Activated CD4-positive, alpha-beta T cell treated with anti-CD3 and anti-CD28 coated beads for 48 hours (primary cell): ENCODE data around the gene PTPRN2.
"Not testable (repeated sequence)": the region's sequence is repeated elsewhere in the genome, so short reads cannot be mapped to it uniquely, and the experiment has no call there.

Source experiments
- DNase-seq: peaks from one replicate; pipeline ENCODE4 v3.0.0-alpha.2; 2020

The PTPRN2 gene

DNA sequence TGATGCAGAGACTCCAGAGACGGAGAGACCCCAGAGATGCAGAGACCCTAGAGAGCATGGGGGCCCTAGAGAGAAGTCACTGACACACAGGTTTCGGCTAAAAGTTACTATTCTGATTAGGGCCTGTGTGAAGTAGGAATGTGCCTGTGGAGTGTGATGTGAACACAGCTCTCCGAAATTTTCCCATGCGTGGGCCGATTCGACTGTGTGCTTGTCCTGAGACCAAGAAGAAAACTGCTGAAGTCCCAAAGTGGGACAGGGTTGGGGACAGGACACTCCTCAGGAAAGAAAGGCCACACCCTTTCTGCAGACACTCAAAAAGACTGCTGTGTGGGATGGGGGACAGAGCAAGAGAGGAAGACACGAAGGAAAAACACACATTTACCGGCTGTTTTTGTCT, 533.5 kb downstream of the PTPRN2 start:
- no peak for DNase-seq

DNA sequence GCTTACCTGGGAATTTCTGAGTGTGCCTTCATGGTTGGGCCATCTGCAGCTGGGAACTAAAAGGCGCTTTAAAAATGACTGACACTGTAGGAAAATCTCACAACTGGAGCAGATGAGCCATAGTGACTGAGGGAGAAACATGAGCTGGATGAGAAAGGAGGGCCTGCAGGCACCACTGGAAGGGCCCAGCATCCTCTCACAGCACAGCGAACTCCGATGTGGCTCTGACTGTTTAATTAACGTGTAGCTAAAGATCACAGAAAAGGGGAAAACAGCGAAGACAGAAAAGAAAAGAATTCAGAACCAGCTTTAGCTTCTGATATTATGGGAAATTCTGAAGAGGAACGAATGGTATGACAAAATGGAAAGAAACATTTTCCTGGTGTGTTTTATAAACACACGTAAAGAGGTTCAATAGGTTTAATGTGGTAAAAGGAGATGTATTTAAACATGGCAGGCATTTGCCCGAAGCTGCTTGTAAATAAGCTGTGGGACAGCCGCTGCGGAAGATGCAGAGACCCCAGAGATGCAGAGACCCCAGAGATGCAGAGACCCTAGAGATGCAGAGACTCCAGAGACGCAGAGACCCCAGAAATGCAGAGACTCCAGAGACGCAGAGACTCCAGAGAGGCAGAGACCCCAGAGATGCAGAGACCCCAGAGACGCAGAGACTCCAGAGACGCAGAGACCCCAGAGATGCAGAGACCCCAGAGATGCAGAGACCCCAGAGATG, 534.3 kb downstream of the PTPRN2 start:
- DNase-seq = no peak

DNA sequence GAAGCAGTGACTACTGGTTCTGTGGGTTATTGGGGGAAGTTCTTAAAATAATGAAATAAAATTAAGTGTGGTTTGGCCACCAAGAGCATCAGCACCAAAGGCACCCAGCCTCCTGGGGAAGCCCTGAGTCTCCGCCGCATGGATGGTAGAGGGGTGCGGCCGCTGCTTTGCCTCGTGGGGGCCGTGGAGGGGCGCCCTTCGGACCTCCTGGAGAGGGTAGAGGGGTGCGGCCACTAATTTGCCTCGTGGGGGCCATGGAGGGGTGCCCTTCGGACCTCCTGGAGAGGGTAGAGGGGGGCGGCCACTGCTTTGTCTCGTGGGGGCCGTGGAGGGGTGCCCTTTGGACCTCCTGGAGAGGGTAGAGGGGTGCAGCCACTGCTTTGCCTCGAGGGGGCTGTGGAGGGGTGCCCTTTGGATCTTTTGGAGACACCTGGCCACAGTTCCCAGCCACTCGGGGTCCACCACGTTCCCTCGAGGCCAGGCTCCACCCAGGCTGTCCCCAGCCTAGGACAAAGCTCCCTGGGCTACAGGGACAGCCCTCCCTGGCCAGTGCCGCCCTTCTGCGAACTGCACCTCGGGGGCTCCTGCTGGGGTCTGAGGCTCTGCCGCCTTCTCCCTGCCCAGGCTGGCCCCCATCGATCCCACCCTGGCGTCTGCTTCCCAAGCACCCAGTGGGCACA, 535.1 kb downstream of the PTPRN2 start:
- DNase-seq = no peak

DNA sequence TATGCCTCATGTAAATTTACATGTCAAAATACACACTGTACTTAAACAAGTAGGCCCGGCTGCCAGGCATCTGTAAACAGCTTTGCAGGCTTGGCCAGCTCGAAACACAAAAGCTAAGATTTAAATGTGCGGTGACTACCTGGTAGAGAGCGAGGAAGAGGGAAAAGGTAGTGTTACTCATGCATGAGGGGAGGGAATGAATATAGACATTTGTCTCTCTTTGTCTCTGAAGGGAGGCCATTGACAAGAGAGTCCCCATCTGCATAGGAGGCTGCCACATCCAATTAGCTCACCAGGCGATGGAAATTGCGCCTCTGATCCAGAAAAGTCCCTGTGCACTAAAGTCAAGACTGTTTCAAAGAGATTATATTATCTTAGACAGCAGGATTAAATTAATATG, 535.8 kb downstream of the PTPRN2 start:
- DNase-seq = no peak

DNA sequence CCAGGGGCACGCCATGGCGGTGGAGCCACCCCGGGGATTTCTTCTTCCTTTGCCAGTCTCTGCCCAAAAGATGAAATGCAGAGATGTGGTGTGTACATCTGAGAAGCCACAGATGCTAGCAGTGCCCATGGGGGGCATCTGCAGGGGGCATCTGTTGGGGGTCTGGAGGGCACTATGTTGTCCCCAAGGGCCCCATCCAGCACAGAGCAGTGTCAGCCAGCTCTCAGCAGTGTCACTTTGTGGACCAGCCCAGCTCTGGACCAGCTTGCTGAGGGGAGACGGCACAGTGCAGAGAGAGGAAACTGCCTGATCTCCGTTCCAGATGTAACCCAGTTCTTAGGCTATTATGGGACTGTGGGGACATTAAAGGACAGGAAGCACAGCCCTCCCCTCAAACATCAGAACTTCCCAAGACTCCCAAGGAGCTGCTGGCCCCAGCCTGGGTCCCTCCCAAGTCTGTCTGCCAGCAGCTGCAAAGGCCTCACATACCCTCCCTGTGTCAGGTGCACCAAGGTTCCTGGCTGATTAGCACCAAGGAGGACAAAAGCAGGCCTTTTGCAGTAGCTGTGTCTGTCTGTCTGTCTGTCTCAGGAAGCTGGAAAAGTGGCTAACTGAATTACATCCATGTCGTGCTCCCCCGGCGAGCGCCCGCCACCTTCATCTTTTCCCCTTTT, 536.5 kb downstream of the PTPRN2 start:
- no peak for DNase-seq

DNA sequence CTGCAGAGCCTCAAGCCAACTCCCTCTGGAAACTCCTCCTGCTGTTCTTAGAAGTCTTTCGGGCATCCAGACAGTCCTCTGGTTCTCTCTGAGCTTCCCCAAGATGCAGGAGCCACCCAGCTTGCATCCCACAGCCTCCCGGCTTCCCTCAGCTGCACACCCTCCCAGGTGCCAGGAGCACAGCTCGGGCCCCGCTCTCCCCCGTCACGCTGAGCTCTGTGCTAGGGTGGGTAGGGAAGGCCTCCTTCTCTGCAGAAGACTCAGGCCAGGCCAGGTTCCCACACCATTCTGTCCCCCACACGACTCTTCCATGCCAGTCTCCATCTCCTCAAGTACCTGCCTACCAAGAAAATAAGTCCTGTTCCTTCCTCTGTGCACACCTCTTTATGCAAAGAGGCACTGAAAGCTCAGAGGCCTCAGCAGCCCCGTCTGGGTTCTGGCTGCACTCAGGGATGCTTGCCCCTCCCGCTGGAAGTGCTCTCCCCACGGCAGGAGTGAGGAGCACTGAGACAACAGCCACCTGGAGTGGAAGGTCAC, 537.1 kb downstream of the PTPRN2 start:
- DNase-seq = no peak

DNA sequence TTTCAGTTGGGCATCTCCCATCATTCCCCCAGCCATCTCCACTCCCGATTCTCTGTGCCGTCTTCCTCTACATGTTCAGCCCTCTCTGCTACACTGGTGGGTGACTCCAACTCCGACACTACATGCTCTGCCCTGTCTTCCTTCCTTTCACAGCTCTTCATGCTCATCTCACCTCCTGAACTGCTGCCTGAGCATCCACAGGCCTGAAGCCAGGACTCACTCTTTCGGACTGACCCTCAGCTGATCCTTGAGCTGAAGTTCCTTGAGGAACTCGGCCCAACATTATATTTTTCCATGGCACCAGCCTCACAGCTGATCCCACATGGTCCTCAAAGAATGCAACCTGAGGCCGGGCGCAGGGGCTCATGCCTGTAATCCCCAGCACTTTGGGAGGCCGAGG, 538.4 kb downstream of the PTPRN2 start:
- no peak for DNase-seq

DNA sequence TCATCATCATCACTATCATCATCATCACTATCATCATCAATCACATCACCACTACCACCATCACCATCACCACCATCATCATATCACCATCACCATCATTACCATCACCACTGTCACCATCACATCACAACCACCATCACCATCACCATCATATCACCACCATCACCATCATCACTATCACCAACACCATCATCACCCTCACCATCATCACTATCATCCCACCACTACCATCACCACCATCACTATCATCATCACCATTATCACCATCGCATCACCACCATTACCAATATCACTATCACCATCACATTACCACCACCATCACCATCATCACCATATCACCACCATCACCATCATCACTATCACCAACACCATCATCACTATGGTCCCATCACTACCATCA, 539.1 kb downstream of the PTPRN2 start:
- no peak for DNase-seq

DNA sequence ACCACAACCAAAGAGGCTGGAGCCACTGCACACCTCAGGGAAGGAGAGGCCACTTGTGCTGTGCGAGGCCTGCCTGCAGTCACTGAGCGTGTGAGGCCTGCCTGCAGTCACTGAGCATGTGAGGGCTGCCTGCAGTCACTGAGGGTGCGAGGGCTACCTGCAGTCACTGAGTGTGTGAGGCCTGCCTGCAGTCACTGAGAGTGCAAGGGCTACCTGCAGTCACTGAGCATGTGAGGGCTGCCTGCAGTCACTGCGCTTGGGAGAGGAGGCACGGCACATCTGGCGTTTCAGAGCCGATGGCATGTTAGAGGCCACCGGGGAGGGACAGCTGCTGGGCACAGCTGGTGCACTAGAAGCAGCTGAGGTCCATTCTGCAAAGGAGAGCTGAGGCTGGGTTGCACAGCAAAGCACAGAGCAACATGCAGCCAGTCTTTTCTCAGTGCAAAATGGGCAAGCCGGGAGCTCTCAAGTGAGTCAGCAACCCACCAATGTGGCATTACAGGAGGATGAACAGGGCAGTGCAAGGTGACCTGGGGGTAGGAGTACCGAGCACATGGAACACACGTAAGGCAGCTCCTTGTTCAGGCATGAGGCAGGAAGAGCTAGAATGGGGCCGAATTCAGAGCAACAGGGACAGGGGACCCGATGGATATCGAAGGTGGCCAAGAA, 540.1 kb downstream of the PTPRN2 start:
- no peak for DNase-seq

DNA sequence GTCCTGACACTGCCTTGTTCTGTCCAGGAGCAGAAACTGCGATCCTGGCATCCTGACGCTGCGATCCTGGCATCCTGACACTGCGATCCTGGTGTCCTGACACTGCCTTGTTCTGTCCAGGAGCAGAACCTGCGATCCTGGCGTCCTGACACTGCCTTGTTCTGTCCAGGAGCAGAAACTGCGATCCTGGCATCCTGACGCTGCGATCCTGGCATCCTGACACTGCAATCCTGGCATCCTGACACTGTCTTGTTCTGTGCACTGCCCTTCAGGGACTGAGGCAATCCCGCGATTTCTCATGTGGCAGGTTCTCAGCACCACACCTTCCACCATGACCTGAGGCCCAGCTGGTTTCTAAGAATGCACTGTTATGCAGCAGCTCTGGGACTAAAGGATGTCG, 541.4 kb downstream of the PTPRN2 start:
- not testable (repeated sequence) for DNase-seq

DNA sequence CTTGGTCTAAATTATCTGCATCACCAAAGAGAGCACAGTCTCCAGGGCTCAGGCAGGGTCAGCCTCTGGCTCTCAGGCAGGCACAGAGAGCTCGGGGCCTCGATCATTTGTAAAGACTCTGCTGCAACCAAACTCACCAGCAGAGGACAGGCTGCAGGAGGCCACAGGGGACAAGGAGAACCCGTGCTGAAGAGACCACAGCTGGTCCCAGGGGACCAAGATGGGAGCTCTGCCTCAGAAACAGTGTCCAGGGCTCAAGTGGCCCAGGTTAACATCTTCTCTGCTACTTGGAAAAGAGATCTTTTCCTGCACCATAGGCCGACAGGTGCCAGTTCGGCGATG, 543.2 kb downstream of the PTPRN2 start:
- no peak for DNase-seq

DNA sequence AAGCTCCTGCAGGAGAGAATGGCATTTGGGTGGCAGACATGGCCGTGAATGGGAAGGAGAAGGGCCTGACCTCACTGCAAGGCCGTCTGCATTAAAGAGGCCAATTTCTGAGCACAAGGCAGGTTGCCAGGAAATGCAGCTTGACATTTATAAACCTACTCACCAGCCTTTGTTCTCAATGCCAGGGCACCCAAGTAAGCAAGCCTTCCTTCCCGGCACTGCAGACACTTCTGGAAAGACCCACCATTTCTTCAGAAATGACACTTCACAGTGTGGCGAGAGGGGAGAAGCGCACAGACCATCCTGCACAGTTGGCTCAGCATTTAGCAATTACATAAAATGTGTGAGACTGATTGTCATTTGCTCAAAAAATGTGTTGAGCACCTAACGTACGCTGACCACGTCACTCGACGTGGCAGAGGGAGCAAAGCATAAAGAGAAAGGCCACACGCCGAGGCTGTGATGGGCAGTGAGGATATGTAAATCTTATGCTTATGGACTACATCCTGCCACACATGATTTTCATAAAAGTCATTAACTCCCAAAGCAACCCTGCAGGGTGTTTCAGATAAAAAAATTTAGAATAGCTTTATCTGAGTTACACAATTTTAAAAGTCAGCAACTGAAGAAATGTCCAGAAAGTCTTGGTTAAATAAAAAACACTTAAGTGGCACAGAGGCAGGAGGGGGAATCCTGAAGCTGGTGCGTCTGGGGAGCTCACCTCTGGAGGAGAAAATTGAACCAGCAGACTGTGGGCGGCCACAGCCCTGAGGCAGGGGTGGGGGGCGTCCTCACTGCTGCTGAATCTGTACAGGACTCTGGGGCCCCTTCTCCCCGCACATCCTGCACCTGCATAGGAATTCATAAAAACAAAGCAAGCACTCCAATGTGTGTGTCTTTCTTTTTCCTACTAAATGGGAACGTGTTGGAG, 543.8 kb downstream of the PTPRN2 start:
- no peak for DNase-seq

DNA sequence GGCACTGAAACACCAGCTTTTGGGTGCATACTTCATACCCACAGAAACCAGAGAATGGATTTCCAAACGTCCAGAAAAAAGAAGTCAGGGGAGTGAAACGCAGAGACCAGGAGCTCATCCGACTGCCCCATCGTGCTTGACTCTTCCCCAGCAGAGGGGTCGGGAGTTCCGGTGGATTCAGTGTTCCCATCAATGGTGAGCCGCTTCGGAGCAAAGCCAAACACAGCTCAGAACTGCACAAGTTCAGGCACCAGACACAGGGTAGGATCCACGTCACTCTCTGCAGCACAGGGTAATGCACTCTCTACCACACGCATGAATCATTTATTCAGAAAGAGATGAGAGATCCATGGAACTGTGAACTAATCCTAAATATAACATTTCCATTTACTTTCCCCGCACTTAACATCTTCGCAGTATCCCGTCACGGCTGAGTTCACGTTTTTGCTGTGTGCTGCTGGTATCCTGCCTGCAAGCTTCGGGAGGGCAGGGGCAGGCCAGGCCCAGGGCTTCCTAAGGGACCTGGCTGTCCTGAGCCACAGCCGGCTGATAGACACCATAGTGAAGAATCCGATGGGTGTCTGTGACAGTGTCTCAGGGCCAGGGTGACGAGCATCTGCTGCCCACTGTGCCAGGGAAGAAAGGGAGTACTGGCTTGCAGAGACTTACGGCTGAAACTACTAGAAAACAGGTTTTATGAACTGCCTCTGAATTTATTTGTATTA, 545.3 kb downstream of the PTPRN2 start:
- DNase-seq = no peak

DNA sequence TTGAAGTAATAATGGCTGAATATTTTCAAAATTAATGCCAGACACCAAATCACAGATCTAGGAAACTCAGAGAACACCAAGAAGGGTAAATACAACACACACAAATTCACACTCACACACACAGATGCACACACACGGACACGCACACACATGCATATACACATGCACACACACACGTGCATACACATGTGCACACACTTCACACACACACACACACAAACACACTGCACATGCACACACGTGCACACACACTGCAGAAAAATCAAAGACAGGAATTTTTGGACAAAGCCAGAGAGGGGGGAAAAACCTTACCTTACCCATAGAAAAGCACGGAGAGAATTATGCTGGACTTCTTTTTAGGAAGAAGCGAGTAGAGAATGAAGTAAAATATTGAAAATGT, 547.4 kb downstream of the PTPRN2 start:
- DNase-seq = no peak

DNA sequence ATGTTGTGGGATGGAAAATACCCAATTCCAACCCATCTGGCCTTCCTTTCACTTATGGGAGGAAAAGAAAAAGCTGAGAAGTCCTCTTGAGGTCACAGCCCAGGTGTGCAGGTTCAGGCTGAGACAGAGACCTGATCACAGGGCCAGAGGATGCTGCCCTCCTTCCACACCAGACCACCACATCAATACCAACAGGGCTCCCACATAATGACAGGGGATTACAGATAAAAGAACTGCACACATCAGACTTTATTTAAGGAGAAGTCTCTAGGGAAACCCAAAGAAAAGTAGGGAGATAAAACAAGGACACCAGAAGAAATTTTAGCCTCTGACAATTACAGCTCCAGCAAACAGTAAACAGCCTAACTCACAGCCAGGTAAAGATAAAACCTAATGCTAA, 548.4 kb downstream of the PTPRN2 start:
- DNase-seq = no peak

DNA sequence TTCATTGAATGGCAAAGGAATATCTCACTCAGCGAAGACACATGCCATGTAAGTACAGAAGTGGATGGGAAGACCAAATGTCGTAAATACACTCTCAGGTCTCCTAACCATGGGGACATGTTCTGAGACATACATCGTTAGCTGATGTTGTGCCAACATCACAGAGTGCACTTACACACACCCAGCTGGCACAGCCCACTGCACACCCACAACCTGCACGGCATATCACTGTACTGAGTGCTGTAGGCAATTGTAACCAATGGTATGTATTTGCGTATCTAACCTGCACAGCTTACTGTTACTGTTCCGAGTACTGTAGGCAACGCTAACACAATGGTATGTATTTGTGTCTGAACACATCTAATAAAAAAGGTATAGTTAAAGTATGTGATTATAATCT, 550.4 kb downstream of the PTPRN2 start:
- no peak for DNase-seq

DNA sequence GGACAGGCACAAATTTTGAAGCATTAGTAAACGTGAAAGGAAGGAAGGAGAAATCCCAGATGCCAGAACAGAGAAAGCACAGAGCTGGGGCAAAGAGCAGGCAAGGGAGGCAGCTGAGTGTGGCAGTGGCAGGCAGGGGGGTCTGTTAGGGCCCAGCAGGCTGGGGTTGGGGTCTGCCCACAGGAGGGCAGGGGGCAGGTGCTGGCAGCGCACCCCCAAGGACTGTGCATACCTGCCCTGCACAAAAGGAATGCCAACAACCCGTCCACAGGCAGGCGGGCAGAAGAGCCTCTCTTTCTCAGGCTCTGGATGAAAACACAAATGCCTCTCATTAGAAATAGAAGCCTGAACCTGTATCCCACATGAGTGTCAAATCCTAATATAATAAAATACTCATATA, 552.3 kb downstream of the PTPRN2 start:
- DNase-seq = no peak

DNA sequence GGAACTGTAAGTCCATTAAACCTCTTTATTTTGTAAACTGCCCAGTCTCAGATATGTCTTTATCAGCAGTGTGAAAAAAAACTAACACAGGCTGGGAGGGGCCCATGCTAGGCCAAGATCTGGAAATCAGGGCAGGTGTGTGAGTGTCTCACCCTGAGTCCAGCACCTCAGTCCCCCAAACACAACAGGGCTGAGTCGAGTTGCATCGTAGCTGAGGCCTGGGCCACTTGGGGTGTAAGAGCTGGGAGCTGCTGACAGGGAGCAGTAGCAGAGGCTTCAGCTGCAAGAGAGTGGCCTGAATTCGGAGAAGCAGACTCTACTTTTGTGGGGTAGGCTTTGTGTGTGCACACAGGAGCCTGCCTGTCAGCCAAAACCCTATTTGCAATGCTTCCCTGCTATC, 553.1 kb downstream of the PTPRN2 start:
- DNase-seq = no peak

DNA sequence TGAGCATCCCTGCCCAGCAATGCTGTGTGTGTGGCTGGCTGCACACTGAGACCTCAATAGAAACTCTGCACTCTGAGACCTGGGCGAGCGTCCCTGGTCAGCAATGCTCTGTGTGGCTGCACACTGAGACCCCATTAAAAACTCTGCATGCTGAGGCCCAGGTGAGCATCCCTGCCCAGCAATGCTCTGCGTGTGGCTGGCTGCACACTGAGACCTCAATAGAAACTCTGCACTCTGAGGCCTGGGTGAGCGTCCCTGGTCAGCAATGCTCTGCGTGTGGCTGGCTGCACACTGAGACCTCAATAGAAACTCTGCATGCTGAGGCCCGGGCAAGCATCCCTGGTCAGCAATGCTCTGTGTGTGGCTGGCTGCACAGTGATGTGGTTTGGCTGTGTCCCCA, 553.7 kb downstream of the PTPRN2 start:
- not testable (repeated sequence) for DNase-seq

DNA sequence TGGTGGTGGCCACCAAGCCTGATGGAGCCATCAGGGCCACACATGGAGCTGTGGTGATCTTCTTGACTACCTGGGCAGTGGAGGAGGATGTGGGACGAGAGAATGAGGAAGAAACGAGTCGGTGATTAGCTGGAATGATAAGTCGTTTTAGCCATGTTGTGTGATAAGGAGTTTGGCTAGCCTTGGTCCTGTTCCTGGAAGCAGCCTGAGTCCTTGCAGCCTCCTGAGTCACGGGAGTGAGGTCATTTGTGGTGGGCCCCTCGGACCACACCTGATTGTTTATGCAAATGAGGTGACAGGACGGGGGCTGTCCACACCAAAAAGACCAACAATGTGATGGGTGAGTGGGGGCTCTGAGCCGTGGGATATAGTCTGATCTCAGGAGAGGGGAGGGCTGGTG, 554.4 kb downstream of the PTPRN2 start:
- DNase-seq = no peak

DNA sequence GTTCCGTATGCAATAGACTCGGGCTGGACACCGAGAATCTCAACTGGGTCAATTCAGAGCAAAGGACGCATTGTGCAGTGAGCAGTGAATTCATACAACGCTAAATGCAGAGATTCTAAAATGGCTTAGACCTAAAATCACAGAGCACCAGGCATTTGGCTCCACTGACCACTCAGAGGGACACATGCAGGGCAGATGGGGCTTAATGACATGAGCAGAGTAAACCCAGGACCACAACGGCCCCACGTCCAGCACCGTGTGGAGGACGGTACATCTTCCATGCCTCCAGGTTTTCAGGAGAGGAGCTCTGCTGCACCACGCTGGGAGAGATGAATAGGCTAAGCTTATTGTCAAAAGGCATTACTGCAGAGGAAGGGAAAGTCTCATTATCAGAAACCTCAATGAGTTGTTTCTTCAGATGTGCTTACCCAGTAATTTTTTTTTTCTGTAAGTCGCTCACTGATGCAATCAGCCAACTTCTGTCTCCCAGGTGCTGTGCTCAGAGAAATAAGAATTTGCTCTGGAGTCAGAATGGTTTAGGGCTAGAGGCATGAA, 555.0 kb downstream of the PTPRN2 start:
- DNase-seq = no peak
